HL-60 (cell line): ENCODE measurements around the gene SVIL.

Experiments
- DNase-seq, 2 experiments: peaks; one replicate each; pipeline ENCODE4 v3.0.0-alpha.2; 2010 to 2020; ENCODE audit warnings: low read depth in 1 of 2, low spot score in 1 of 2
- H3K27ac ChIP-seq: fragments of 250-450 bp; sonication (Bioruptor Pico); replicated peaks from 2 replicates; pipeline ENCODE4 v1.5.1; 2020; ENCODE audit warnings: mild to moderate bottlenecking, moderate library complexity
- H3K27me3 ChIP-seq: fragments of 250-450 bp; sonication (Bioruptor Pico); 2 replicates; pipeline ENCODE4 v1.5.1; 2021; ENCODE audit warnings: mild to moderate bottlenecking, moderate library complexity; ENCODE audit not compliant: insufficient read depth, poor library complexity, severe bottlenecking
- H3K4me3 ChIP-seq: replicated peaks from 2 replicates; pipeline ENCODE4 v1.5.1; 2011; ENCODE audit warnings: mild to moderate bottlenecking, control low read depth, low read length; ENCODE audit not compliant: insufficient read depth
- GABPA ChIP-seq: IDR thresholded peaks from 2 replicates; pipeline ENCODE4 v1.6.1; 2012; ENCODE audit warnings: low read depth
- POLR2AphosphoS5 ChIP-seq: IDR thresholded peaks from 2 replicates; pipeline ENCODE4 v1.6.1; 2012; ENCODE audit warnings: low read depth
- SPI1 ChIP-seq: IDR thresholded peaks from 2 replicates; pipeline ENCODE4 v1.6.1; 2012; ENCODE audit warnings: low read depth, mild to moderate bottlenecking, borderline replicate concordance
- TF ChIP-seq, protein P1 (sequence below): IDR thresholded peaks from one replicate; pipeline ENCODE4 v1.5.1; 2011; ENCODE audit warnings: low read length, control low read depth, inconsistent platforms; ENCODE audit not compliant: insufficient read depth
- TF ChIP-seq, protein P2 (sequence below): IDR thresholded peaks from 2 replicates; pipeline ENCODE4 v1.6.1; 2012; ENCODE audit warnings: low read depth; ENCODE audit not compliant: insufficient replicate concordance

Gene SVIL

DNA sequence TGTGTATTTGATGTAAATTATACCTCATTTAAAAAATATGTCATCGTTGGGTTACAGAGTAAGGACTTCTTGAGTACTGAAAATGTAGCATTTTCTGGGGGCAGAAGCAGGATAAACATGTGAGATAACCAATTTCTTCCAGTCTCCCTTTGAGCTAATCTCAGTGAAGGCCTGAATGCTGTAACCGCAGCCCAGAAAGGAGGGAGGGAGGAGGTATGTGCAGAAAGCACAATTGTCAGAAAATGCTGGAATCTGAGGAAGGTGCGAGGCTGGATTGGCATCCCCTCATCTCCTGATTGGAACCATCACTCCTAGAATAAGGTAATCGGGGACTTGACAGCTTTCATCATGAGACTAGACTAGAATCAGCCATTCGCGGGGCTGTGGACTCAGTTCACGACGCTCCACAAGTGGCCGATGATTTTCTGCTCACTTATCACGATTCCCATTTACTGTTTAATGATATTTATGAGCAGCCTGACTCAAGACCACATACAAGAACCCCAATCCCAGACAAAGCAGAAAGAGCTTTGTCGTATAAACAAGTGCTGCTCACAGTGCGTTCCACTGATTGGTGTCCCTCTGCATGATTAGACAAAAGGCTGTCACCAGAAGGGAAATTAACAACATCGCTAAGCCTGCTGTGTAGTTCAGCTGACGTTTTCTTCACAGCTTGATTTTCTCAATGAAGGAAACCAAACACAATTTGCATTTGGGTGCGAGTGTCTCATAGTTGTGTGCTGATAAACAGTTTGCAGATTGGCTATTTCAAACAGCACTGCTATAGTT lies 93.2 kb downstream of the SVIL start:
- no peak overlapping the region for H3K4me3 ChIP-seq
- no peaks in the 10 kb centered on the region for H3K27me3 ChIP-seq
- no peak for DNase-seq
- H3K27ac ChIP-seq, result no peak overlapping the region
- TF ChIP-seq GABPA (no peak), SPI1 (no peak), POLR2AphosphoS5 (no peak)
- TF ChIP-seq, protein P1, sequence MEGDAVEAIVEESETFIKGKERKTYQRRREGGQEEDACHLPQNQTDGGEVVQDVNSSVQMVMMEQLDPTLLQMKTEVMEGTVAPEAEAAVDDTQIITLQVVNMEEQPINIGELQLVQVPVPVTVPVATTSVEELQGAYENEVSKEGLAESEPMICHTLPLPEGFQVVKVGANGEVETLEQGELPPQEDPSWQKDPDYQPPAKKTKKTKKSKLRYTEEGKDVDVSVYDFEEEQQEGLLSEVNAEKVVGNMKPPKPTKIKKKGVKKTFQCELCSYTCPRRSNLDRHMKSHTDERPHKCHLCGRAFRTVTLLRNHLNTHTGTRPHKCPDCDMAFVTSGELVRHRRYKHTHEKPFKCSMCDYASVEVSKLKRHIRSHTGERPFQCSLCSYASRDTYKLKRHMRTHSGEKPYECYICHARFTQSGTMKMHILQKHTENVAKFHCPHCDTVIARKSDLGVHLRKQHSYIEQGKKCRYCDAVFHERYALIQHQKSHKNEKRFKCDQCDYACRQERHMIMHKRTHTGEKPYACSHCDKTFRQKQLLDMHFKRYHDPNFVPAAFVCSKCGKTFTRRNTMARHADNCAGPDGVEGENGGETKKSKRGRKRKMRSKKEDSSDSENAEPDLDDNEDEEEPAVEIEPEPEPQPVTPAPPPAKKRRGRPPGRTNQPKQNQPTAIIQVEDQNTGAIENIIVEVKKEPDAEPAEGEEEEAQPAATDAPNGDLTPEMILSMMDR, result no peak
- TF ChIP-seq, protein P2, sequence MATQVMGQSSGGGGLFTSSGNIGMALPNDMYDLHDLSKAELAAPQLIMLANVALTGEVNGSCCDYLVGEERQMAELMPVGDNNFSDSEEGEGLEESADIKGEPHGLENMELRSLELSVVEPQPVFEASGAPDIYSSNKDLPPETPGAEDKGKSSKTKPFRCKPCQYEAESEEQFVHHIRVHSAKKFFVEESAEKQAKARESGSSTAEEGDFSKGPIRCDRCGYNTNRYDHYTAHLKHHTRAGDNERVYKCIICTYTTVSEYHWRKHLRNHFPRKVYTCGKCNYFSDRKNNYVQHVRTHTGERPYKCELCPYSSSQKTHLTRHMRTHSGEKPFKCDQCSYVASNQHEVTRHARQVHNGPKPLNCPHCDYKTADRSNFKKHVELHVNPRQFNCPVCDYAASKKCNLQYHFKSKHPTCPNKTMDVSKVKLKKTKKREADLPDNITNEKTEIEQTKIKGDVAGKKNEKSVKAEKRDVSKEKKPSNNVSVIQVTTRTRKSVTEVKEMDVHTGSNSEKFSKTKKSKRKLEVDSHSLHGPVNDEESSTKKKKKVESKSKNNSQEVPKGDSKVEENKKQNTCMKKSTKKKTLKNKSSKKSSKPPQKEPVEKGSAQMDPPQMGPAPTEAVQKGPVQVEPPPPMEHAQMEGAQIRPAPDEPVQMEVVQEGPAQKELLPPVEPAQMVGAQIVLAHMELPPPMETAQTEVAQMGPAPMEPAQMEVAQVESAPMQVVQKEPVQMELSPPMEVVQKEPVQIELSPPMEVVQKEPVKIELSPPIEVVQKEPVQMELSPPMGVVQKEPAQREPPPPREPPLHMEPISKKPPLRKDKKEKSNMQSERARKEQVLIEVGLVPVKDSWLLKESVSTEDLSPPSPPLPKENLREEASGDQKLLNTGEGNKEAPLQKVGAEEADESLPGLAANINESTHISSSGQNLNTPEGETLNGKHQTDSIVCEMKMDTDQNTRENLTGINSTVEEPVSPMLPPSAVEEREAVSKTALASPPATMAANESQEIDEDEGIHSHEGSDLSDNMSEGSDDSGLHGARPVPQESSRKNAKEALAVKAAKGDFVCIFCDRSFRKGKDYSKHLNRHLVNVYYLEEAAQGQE, result no peak

DNA sequence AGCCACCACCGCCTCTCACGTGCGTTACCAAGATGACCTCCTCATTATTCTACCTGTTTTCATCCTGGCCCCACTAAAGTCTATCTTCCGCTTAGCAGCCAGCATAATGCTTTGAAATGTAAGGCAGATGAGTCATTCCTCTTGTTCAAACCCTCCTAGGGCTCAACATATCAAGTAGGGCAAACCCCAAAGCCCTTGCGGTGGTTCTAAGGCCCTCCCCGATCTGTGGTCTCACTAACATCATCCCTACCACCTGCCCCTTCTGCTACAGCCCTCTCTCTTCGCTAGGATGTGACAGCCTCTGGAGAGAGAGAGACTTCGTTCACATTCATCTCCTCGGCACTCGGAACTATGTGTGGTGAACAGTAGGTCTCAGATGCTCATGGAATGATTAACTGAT lies 94.8 kb downstream of the SVIL start:
- no peak overlapping the region for H3K4me3 ChIP-seq
- TF ChIP-seq SPI1 (no peak), GABPA (no peak), POLR2AphosphoS5 (no peak)
- TF ChIP-seq, protein P1, result no peak
- TF ChIP-seq, protein P2, result no peak
- no peaks in the 10 kb centered on the region for H3K27me3 ChIP-seq
- DNase-seq, result no peak
- no peak overlapping the region for H3K27ac ChIP-seq

DNA sequence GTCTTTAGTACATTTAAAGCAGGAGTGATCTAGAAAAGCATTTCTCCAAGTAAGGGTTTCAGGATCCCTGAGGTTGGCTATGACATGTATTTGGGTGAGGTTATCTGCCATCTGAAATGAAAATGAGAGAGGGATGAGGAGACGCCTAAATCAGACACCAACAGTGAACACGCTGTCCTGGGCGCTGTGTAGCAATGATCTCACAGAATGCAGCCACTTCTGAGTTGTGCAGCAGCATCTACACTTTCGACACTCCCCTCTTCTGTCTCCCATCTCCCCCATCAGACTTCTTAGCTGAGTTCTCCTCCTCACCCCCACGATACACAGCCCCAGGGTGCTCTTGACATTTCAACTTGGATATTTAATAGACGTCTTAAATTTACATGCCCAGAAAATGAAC lies 95.4 kb downstream of the SVIL start:
- no peak for TF ChIP-seq GABPA
- TF ChIP-seq, protein P1, result no peak
- no peak for TF ChIP-seq POLR2AphosphoS5
- TF ChIP-seq, protein P2, result no peak
- no peak for TF ChIP-seq SPI1
- H3K27ac ChIP-seq, result no peak overlapping the region
- DNase-seq, result no peak
- no peaks in the 10 kb centered on the region for H3K27me3 ChIP-seq
- no peak overlapping the region for H3K4me3 ChIP-seq
